SK-N-SH treated with all-trans-retinoic acid at 6 μM for 48 hours (cell line): ENCODE measurements around the gene ALDH3B2.

ENCODE experiments used
- ATAC-seq: fragments of 200-7000 bp; cut with Tn5 transposase; 3 replicates; pipeline ENCODE4 v1.9.1; 2020; ENCODE audit warnings: mild to moderate bottlenecking, moderate library complexity
- BACH2 ChIP-seq: fragments of 250-450 bp; sonication (Bioruptor Pico); IDR thresholded peaks from 2 replicates; pipeline ENCODE4 v1.9.0; 2021; ENCODE audit warnings: mild to moderate bottlenecking, borderline replicate concordance
- CSDC2 ChIP-seq: fragments of 250-450 bp; sonication (Bioruptor Pico); IDR thresholded peaks from 2 replicates; pipeline ENCODE4 v1.5.0; 2020; ENCODE audit warnings: mild to moderate bottlenecking, moderate library complexity
- ESRRG ChIP-seq: fragments of 250-450 bp; sonication (Bioruptor Pico); IDR thresholded peaks from 2 replicates; pipeline ENCODE4 v1.6.1; 2021; ENCODE audit warnings: mild to moderate bottlenecking
- ISL1 ChIP-seq: fragments of 250-450 bp; sonication (Bioruptor Pico); IDR thresholded peaks from 2 replicates; pipeline ENCODE4 v2.1.2; 2022; ENCODE audit warnings: mild to moderate bottlenecking, moderate library complexity
- PPARA ChIP-seq: fragments of 250-450 bp; sonication (Bioruptor Pico); IDR thresholded peaks from 2 replicates; pipeline ENCODE4 v1.5.0; 2020; ENCODE audit warnings: mild to moderate bottlenecking, borderline replicate concordance
- RARB ChIP-seq: fragments of 250-450 bp; sonication (Bioruptor Pico); IDR thresholded peaks from 2 replicates; pipeline ENCODE4 v1.8.0; 2021; ENCODE audit warnings: mild to moderate bottlenecking, moderate library complexity
- SNAI2 ChIP-seq: fragments of 250-450 bp; sonication (Bioruptor Pico); IDR thresholded peaks from 2 replicates; pipeline ENCODE4 v1.5.0; 2020; ENCODE audit warnings: mild to moderate bottlenecking, moderate library complexity
- TCF4 ChIP-seq: fragments of 250-450 bp; sonication (Bioruptor Pico); IDR thresholded peaks from 2 replicates; pipeline ENCODE4 v1.8.0; 2021; ENCODE audit warnings: mild to moderate bottlenecking, moderate library complexity, borderline replicate concordance
- TOX ChIP-seq: fragments of 250-450 bp; sonication (Bioruptor Pico); IDR thresholded peaks from 2 replicates; pipeline ENCODE4 v1.8.0; 2021; ENCODE audit warnings: mild to moderate bottlenecking, moderate library complexity, borderline replicate concordance
- ZC3H10 ChIP-seq: fragments of 250-450 bp; sonication (Bioruptor Pico); IDR thresholded peaks from 2 replicates; pipeline ENCODE4 v1.5.1; 2021; ENCODE audit warnings: mild to moderate bottlenecking, moderate library complexity
- ZFP30 ChIP-seq: fragments of 450-650 bp; formaldehyde crosslinking; IDR thresholded peaks from 2 replicates; pipeline ENCODE4 v1.5.0; 2022; ENCODE audit warnings: mild to moderate bottlenecking, moderate library complexity
- ZNF565 ChIP-seq: fragments of 450-650 bp; formaldehyde crosslinking; conservative IDR thresholded peaks from 2 replicates; pipeline ENCODE4 v1.5.0; 2020; ENCODE audit warnings: low read depth, mild to moderate bottlenecking, moderate library complexity
- ZNF70 ChIP-seq: fragments of 450-650 bp; formaldehyde crosslinking; IDR thresholded peaks from 2 replicates; pipeline ENCODE4 v1.5.0; 2020; ENCODE audit warnings: mild to moderate bottlenecking, moderate library complexity
- ZNF8 ChIP-seq: fragments of 450-650 bp; formaldehyde crosslinking; IDR thresholded peaks from 2 replicates; pipeline ENCODE4 v1.5.0; 2020; ENCODE audit warnings: mild to moderate bottlenecking, moderate library complexity
- TF ChIP-seq, protein P1 (sequence below): fragments of 250-450 bp; sonication (Bioruptor Pico); IDR thresholded peaks from 2 replicates; pipeline ENCODE4 v1.8.0; 2020; ENCODE audit warnings: mild to moderate bottlenecking, moderate library complexity, borderline replicate concordance
- TF ChIP-seq, protein P2 (sequence below): fragments of 250-450 bp; sonication (Bioruptor Pico); IDR thresholded peaks from 2 replicates; pipeline ENCODE4 v1.8.0; 2021; ENCODE audit warnings: low read depth, mild to moderate bottlenecking, moderate library complexity, borderline replicate concordance
- TF ChIP-seq, protein P3 (sequence below): fragments of 250-450 bp; sonication (Bioruptor Pico); IDR thresholded peaks from 2 replicates; pipeline ENCODE4 v1.5.1; 2020; ENCODE audit warnings: low read depth, mild to moderate bottlenecking, moderate library complexity
- TF ChIP-seq, protein P4 (sequence below): fragments of 250-450 bp; sonication (Bioruptor Pico); IDR thresholded peaks from 2 replicates; pipeline ENCODE4 v1.5.0; 2020; ENCODE audit warnings: mild to moderate bottlenecking, moderate library complexity

Gene ALDH3B2

DNA sequence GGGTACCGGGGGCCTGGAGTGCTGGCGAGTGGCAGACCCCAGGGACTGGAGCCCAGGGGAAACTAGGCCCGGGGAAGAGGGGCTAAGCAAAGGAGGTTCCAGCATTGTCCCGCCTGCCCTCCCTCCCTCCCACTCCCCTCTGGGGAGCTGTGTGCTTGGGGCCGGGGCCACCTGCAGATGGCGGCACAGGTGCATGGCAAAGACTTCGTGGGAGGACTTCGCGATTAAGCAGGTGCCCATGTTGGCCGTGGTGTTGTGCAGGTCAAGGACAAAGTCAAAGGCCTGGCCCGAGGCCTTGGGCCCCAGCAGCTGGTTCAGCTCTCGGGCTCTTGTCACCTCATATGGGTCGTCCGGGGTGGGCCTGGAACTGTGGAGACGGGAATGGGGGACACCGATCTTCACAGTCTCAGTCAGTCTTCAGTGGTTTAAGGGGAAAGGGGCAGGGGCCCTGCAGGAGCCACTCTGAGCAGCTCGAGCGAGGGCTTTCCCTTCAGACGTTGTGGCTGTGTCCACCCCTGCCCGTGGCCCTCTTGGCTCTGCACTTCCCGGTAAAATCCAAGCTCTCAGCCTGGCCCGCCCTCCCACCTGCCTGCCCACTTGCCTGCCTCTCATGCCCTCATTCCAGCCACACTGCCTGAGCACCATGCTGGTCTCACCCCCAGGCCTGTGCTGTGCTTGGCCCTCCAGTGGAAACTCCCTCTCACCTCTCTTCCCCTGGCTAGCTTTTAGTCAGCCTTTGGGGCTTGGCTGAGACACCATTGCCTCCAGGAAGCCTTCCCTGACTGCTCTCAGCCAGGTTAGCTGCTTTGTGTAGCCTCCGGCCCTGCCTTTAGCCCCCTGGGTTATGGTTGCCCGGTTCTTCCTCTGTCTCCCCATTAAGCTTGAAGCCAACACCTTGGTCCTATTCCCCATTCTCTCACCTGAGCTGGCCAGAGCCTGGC, 28.6 kb downstream of the ALDH3B2 start (continued):
- TF ChIP-seq TCF4 (CRISPR knock-in tag) (no peak), ZFP30 (CRISPR knock-in tag) (no peak), SNAI2 (CRISPR knock-in tag) (no peak), CSDC2 (CRISPR knock-in tag) (no peak), ZNF565 (CRISPR knock-in tag) (no peak), TOX (CRISPR knock-in tag) (no peak)
- TF ChIP-seq, protein P1, sequence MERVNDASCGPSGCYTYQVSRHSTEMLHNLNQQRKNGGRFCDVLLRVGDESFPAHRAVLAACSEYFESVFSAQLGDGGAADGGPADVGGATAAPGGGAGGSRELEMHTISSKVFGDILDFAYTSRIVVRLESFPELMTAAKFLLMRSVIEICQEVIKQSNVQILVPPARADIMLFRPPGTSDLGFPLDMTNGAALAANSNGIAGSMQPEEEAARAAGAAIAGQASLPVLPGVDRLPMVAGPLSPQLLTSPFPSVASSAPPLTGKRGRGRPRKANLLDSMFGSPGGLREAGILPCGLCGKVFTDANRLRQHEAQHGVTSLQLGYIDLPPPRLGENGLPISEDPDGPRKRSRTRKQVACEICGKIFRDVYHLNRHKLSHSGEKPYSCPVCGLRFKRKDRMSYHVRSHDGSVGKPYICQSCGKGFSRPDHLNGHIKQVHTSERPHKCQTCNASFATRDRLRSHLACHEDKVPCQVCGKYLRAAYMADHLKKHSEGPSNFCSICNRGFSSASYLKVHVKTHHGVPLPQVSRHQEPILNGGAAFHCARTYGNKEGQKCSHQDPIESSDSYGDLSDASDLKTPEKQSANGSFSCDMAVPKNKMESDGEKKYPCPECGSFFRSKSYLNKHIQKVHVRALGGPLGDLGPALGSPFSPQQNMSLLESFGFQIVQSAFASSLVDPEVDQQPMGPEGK (CRISPR knock-in tag): no peak
- TF ChIP-seq, protein P2, sequence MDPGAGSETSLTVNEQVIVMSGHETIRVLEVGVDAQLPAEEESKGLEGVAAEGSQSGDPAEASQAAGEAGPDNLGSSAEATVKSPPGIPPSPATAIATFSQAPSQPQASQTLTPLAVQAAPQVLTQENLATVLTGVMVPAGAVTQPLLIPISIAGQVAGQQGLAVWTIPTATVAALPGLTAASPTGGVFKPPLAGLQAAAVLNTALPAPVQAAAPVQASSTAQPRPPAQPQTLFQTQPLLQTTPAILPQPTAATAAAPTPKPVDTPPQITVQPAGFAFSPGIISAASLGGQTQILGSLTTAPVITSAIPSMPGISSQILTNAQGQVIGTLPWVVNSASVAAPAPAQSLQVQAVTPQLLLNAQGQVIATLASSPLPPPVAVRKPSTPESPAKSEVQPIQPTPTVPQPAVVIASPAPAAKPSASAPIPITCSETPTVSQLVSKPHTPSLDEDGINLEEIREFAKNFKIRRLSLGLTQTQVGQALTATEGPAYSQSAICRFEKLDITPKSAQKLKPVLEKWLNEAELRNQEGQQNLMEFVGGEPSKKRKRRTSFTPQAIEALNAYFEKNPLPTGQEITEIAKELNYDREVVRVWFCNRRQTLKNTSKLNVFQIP (CRISPR knock-in tag): no peak

DNA sequence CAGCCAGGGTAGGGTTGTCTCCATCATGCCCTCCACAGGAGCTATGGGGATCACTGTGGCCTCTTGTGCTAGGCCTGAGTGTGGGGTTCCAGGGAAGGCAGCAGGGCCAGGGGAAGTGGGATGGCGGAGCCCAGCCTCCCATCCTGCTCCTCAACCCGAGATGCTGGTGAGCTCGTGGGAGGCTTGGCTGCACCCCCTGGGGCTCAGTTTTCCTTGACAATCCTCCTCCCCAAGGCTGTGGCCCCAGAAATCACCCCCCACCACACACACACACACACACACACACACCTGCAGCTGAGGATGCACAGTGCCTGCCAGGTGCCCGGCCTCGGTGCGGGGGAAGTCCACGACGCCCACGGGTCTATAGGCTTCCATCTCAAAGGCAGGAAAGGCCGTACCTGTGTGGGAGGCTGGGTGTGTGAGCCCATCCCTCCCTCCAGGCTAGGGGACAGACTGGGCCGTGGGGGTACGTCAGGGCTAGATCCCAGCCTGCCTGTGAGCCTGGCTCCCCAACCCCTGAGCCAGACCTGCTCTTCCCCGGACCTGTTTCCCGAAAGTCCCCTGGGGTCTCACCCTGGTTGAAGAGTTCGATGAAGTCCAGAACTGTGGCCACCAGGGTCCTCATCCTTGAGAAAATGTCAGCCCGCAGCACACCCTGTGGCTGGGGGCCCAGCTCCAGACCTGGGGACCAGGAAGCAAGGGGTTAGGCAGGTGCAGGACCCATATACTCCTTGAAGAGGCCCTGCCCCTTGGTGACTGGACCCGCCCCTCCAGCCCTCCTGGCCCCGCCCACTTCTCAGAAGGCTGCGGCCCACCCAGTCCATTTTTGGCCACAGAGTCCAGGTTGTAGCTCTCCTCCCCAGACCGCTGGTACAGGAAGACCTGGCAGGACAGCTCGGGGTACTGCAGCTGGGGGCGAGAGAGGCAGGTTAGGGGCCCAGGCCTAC, 29.7 kb downstream of the ALDH3B2 start:
- ATAC-seq: no peak
- TF ChIP-seq, protein P3, sequence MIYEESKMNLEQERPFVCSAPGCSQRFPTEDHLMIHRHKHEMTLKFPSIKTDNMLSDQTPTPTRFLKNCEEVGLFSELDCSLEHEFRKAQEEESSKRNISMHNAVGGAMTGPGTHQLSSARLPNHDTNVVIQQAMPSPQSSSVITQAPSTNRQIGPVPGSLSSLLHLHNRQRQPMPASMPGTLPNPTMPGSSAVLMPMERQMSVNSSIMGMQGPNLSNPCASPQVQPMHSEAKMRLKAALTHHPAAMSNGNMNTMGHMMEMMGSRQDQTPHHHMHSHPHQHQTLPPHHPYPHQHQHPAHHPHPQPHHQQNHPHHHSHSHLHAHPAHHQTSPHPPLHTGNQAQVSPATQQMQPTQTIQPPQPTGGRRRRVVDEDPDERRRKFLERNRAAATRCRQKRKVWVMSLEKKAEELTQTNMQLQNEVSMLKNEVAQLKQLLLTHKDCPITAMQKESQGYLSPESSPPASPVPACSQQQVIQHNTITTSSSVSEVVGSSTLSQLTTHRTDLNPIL: no peak
- TF ChIP-seq PPARA (CRISPR knock-in tag) (no peak), ZC3H10 (CRISPR knock-in tag) (no peak)
- TF ChIP-seq, all 23 proteins: peak for 0

DNA sequence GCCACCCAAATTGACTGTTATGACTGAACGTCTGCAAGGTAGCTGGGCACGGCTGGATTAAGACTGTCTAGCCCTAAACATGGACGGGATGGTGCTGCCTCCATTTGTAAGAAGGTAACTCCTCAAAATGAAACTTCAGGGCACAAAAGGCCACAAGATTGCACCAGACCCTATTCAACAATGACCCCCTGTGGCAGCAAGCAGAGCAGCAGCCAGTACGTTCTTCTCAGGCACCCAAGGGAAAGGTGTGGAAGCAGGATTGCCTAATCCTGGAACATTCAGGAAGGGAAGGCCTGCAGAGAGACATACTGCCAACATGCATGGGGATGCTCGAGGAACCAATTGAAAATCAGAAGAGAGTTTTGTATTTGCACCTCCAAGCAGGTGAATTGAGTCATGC, 30.4 kb downstream of the ALDH3B2 start:
- TF ChIP-seq ZFP30 (CRISPR knock-in tag) (no peak), ZNF70 (CRISPR knock-in tag) (no peak), ZNF565 (CRISPR knock-in tag) (no peak), TOX (CRISPR knock-in tag) (no peak), ZC3H10 (CRISPR knock-in tag) (no peak), ISL1 (CRISPR knock-in tag) (no peak), ZNF8 (CRISPR knock-in tag) (no peak), ESRRG (CRISPR knock-in tag) (no peak), RARB (CRISPR knock-in tag) (no peak), BACH2 (CRISPR knock-in tag) (no peak)
- TF ChIP-seq, protein P1 (CRISPR knock-in tag): no peak
- TF ChIP-seq, protein P4, sequence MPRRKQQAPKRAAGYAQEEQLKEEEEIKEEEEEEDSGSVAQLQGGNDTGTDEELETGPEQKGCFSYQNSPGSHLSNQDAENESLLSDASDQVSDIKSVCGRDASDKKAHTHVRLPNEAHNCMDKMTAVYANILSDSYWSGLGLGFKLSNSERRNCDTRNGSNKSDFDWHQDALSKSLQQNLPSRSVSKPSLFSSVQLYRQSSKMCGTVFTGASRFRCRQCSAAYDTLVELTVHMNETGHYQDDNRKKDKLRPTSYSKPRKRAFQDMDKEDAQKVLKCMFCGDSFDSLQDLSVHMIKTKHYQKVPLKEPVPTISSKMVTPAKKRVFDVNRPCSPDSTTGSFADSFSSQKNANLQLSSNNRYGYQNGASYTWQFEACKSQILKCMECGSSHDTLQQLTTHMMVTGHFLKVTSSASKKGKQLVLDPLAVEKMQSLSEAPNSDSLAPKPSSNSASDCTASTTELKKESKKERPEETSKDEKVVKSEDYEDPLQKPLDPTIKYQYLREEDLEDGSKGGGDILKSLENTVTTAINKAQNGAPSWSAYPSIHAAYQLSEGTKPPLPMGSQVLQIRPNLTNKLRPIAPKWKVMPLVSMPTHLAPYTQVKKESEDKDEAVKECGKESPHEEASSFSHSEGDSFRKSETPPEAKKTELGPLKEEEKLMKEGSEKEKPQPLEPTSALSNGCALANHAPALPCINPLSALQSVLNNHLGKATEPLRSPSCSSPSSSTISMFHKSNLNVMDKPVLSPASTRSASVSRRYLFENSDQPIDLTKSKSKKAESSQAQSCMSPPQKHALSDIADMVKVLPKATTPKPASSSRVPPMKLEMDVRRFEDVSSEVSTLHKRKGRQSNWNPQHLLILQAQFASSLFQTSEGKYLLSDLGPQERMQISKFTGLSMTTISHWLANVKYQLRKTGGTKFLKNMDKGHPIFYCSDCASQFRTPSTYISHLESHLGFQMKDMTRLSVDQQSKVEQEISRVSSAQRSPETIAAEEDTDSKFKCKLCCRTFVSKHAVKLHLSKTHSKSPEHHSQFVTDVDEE: no peak
- no peak for ATAC-seq
